Activated CD8-positive, alpha-beta memory T cell treated with anti-CD3 and anti-CD28 coated beads, Interleukin-2, amount 50 U/mL, for 48 hours (primary cell): Measurements from ENCODE around the gene ARNT2.
A peak's percentile ranks its signal among the peaks of the same experiment; 100 is the strongest.

ENCODE experiments used
- DNase-seq: peaks from one replicate; pipeline ENCODE4 v3.0.0-alpha.2; 2020

Gene ARNT2

DNA sequence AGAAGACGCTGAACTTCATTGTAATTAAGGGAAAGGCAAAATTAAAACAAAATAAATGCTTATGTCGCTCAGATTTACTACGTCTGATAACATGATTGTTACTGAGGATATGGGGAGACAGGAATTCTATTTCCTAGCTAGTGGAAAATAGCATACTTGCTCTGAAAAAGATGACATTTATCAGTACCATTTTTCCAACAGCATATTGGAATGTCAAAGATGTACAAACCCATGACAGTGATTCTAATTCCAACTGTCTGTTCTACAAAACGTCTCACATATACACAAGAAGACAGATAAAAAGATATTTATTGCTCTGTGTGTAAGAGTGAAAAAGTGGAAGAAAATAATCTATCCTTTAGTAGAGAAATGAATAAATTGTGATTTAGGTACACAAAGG lies 197.1 kb downstream of the ARNT2 start:
- DNase-seq: no peak

DNA sequence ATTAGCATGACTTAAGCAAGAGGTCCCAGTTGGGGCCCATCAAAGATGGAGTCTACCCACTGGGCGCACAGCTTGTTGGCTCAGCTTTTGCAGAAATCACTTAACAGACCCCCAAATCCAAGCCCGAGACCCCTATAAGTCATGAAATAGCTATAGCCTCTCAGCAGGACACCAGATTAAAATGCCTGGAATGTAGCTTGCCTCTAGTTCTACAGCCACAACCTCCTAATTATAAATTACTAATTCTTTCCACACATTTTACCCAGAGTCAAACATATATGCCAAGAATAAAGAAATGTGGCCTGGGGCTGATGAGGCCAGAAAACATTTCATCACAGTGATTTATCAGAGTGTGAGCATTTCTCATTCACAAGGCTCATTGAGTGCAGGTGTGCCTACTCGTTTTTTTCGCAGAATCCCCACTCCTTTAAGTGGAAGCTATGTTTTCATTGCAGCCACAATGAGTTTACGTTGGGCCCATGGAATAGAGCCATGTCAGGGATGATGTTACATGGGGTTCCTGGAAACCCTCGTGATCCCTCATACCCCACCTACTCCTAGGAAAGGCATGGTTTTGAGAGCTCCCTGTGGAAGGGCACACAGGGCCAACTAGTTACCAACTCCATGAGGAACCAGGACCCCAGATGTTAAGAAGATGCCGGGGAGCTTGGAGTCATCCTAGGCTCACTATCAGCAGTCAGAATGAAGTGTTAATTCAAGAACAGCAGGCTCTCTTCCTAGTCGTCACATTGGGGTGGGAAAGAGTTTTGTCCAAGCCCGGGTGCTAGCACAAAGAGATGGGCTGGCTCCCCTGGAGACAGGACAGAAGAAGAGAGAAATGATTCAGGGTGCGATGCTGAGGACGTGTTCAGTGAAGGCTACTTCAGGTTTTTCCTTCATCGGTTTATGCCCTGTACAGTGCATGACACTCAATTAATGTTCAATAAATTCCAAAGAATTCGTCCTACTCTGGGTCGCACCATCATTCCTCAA lies 200.7 kb downstream of the ARNT2 start:
- DNase-seq: no peak

DNA sequence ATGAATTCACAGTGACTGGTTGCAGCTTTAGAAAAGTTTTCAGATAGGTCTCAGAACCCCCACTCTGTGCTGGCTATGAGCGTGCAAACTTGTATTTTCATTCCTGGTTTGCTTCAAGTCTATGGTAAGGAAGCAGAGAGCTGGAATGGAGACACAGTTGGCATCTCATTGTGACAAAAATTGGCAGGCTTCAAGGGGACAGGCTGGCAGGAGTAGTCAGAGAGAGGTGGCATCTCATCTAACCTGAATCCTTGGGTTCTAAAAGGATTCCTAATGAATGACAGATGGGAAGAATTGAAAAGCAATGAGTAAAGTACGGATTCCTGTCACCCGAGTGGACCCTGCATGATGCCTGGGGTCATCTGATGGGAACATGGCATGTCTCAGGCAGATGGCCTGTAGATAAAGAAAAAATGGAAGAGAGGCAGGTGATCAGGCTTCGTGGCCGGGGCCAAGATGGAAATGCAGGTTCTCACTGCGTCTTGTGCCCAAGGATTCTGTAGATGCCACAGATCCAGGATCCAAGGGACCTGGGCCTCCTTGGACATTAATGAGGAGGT lies 201.5 kb downstream of the ARNT2 start:
- DNase-seq: no peak

DNA sequence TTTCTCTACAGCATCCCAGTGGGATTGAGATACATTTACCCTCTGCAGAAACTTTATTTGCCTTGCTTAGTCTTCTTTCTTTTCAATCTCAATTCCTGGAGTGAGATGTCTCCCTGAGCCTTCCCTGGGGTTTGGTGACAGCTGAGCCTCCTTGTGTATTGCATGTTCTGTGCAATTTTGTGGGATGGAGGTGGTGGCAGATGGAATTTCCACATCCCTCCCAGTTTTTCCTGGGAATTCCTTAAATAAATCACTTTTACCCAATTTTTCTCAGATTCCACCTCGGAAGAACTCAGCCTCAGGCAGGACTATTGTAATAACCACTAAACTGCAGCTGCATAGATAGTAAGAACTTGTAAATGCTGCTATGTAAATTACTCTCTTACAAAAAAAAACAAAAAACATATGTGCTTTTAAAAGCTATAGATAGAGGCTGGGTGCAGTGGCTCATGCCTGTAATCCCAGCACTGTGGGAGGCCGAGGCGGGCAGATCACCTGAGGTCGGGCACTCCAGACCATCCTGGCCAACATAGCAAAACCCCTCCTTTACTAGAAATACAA lies 202.4 kb downstream of the ARNT2 start:
- no peak for DNase-seq

DNA sequence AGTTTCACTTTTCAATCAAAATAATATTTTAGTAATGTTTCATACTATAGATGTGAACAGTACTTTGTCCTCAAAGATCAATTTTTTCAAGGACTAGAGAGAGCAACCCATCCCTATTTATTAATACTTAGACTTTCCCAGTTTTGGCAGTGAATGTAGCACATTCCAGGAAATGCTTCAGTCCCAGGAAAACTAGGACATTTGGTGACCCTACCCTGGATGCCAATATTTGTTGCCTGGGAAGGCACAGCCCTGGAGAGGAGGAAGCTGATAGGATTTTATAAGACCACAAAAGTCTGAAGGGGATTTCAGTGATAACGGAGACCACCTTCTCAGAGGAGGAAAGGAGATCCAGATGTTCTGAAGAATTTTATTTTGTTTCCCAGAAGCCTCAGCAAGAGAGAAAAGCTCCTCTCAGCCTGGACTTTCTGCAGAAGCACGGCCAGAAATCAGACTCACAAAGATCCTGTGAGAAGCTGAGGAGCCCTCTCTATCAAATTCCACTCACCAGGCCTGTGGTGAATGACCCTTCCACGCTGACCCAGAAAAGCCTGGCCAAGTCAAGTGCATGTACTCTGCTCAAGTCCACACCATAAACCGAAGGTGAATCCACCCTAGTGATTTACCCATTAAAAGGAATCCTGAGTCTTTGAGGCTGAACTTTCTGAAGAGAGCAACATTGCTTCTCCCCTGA lies 203.3 kb downstream of the ARNT2 start:
- no peak for DNase-seq

DNA sequence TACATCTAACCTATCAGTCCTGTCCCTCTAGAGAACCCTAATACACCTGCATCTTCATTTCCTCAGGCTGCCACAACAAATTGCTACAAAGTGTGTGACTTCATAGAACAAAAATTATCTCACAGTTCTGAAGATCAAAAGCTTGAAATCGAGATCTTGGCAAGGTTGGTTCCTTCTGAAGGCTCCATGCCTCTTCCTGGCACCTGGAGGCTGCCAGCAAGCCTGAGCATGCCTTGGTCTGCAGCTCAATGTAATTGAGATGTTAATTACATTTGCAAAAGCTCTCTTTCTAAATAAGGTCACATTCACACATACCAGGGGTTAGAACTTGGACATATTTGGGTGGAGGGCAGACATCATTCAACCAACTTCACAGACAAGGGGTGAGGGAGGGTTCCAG lies 204.5 kb downstream of the ARNT2 start:
- DNase-seq: no peak

DNA sequence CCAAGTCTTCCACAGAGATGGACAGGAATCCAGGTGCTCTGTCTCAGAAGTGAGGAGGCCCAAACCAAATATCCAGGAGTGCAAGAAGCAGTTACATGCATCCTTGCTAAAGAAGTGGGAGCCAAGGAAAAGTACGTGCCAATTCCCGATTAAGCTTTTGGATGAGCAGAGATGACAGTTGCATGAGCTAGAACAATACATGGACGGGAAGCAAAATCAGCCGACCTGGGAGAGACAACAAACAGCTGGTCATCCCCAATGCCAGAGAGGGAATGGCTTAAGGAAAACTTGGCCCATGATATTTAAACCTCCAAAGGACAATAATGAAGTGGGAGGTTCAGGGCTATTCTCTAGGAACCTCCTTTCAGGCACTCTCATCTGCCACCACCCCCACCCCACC lies 204.9 kb downstream of the ARNT2 start:
- DNase-seq: no peak

DNA sequence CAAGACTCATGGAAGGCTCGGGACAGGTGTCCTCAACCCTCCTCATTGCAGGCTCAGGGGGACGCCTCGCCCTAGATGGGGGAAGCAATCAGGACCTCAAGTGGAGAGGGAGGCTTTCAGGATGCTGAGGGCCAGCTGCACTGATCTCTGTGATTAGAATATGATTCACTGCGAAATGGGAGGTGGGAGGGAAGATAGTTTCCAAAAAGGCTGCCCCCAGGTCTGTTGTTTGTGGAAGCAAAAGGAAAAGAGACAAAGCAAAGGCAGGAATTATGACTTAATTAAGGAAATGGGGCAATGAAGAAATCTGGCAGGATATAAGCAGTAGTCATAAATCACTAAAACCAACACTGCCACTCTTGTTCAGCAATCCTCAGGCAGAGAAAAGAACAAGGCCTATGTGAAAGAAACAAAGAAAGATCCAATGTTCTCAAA lies 205.3 kb downstream of the ARNT2 start:
- no peak for DNase-seq

DNA sequence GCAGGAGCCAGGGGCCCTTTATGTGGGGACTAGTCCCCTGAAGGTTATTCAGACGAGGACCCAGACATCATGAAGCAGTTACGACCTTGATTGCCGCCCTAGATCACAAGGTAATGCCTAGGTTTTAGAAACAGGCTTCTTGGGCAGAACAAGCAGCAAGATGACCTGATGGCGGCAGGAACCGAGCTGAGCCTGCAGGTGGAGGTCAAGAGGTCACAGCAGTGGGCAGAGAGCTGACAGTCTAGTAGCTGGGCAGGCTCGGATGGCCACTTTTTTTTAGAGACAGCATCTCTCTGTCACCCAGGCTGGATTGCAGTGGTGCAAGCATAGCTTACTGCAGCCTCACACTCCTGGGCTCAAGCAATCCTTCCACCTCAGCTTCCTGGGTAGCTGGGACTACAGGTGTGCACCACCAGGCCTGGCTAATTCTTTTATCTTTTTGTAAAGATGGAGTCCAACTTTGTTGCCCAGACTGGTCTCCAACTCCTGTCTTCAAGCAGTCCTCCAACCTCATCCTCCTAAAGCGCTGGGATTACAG lies 207.4 kb downstream of the ARNT2 start:
- peak; percentile 22 for DNase-seq

DNA sequence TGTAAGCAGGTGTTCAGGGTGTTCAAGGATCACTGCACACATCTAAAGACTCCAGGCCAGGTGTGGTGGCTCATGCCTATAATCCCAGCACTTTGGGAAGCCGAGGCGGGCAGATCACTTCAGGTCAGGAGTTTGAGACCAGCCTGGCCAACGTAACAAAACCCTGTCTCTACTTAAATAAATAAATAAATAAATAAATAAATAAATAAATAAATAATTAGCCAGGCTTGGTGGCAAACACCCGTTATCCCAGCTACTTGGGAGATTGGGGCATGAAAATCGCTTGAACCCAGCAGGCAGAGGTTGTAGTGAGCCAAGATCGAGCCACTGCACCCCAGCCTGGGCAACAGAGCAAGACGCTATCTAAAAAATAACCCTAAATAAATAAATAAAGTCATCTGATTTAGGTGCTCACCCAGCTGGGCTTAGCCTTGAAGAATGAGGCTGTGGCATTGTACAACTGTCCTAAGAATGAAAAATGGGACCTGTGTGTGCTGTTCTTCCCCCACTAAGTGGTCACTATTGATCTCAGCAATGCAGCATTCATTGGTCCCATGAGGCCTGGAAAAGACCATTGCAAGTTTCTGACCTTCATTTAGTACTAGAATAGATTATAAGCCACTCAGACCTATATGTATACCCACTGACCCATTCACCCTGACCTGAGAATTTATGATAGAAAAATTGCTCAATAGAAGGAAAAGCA lies 208.1 kb downstream of the ARNT2 start:
- no peak for DNase-seq

DNA sequence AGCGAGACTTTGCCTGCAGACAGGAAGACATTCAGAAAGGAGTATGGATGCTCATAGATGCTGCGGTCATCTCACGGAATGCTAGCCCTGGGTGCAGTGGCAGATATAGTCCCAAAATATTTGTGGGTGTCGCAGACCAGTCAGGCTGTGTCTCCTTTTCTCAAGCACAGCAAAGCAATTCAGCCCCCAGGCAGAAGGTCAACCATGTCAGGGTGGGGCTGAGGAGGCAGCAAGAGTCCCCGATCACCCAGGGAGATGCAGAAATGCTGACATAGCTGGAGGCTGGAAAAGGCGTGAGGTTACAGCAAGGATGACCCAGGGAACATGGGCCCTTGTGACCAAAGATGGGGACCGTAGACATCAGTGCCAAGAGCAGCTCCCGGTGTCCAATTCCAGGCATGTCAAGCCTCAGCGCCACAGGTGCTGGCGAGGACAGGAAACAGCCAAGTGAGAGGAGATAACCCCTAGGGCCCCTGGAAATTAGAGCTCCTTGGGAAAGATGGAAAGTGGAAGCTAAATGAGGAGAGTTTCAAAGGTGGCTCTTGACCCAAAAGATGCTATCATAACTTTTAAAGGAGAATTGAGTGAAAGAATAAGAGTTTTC lies 209.7 kb downstream of the ARNT2 start:
- no peak for DNase-seq

DNA sequence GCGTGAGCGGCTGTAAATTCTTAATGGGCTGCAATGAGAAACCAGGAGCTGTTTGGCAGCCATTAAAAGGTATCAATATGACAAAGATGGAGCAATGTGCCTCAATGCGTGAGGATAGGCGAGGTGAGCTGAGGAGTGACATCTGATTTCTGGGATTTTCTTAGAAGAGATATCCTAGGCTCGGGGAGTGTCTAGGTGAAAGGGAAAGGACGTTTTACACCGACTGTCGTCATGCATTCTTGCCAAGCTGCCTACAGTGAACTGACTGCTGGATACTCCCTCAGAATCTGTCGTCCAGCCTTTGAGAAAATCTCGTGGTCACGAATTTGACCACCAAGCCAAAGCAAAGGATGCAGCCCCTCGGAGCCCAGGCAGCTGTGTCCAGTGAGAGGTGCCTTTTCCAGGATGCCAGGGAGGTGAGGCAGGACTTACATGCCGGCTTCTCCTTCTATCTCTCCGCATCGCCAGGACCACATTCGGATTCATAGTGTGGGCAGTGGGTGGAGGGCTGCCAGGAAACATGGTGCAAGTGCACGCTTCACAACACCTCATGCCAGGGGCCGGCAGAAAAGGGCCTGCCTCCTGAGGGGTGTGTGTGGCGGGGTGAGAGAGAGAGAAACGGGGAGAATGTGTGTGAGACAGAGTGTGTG lies 210.7 kb downstream of the ARNT2 start:
- no peak for DNase-seq

DNA sequence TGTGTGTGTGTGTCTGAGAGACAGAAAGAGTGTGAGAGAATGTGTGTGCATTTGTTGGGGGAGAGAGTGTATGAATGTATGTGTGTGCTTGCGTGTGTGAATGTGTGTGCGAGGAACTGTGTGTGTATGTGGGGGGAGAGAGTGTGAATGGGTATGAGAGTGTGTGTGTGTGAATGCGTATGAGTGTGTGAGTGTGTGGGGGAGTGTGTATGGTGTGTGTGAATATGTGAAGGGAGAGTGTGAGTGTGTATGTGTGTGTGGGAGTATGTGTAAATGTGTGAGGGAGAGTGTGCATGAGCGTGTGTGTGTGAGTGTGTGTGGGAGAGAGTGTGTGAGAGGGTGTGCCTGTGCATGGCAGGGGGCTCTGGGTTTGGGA lies 211.2 kb downstream of the ARNT2 start:
- no peak for DNase-seq

DNA sequence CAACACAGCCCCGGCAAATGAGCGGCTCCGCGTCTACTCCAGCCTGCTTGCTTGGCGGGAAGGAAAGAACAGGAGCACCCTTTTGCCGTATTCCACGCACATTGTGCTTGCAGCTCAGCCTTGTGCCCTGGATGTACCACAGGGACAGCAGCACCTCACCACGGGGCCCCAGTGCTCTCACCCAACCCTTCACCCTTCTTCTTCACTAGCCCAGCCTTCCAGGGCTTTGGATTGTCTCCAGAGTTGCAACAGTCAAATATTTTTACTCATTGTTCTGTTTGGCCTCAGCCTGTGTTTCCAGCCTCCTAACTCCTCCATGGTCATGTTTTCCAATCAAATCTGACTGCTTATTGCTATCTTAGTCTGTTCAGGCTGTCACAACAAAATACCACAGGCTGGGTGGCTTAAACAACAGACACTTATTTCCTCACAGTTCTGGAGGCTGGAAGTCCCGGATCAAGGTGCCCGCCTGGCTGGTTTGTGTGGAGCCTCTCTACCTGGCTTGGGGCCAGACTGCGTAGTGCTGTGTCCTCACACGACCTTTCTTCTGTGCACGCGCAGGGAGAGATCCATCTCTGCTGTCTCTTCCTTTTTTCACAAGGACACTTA lies 211.7 kb downstream of the ARNT2 start:
- DNase-seq: no peak

DNA sequence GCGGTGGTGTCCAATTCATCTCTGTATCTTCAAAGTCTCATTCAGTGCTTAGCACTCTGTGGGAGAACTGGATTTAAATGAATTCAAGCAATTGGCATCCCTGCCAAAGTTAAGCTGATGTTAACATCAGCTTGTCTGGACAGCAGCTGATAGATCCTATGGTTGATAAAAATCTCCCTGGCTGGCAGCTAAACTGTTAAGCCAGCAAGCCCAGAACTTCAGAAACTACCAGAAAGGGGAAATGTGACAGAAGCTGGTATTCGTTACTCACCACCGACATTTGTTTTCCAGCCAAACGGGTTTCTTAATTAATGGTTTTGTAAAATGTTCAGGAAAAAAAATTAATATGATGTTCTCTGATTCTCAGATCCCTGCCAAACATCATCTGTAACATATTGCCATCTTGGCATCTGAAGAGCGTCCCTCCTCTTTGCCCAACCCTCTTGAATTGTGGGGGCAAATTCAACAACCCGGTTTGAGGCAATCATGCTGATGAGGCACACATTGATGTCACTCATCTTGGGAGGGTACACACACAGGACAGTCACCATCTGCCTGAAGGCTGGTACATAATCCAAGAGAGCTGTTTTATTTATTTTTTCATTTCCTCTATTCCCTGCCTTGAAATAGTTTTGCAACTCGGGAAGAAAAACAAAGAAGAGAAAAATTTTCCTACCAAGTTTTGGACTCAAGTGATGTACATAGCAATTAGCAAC lies 214.7 kb downstream of the ARNT2 start:
- DNase-seq: no peak

DNA sequence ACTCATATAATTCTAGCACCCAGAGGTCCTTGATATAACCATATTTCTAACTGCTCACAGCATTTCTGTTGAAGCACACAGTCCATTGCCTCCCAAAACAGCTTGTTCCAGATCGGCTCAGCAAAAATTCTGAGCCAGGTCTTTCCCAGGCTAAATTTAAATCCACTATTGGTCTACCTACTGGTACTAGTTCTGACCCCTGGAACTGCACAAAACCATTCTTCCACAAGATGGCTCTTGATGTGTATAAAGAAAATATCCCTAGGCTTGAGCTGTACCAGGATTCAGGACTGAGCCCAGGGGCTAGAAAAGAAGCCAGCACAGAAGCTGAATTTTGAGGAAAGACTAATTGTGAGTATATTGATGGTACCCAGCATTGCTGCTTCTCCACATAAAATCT lies 215.5 kb downstream of the ARNT2 start:
- DNase-seq: no peak

DNA sequence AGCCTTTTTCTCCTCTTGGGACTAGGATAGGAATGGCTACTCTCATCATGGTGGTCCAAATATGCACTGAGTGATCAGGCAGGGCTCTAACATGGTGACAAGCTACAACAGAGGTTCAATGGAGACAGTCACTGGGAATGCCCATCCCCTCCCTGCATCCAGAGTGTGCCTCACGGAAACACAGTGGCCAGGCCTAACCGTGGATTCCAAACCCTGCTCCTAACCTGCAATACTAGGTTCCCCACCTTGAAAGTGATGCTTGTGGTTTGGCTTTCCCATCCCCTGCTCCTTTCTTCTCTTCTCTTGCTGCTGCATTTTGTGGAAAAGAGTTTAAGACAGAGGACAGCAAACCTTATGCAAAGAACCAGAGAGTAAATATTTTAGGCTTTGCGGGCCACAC lies 216.0 kb downstream of the ARNT2 start:
- no peak for DNase-seq

DNA sequence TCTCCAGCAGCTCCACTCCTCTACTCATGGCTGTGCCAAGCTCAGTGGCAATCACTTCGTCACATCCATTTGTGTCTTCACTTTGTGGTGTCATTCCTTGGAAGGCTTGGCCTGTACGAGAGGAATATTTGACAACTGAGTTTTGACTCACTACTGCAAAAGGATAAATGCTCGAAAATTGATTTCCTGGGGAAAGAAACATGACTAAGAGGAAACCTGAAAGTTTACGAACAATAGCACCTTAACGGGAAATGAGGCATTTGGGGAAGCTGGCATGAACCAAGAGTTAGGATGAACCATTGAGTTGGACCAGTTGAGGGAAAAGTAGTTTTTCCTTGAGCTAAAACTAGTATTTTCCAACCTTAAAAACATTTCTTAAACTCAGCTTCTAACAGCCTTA lies 216.7 kb downstream of the ARNT2 start:
- DNase-seq: no peak

DNA sequence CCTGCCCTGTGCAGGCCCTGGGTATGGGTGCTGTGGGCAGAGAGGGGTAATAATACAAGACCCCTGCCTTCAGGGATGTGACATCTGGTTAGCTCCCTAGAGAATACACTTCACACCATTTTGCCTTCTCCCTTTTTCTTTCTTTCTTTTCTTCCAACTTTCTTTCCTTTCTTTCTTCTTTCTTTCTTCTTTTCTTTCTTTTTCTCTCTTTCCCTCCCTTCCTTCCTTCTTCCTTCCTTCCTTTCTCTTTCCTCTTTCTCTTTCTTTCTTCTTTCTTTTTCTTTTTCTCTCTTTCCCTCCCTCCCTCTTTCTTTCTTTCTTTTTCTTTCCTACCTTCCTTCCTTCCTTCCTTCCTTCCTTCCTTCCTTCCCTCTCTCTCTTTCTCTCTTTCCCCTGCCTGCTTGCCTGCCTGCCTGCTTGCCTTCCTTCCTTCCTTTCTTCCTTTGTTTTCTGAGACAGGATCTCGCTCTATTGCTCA lies 222.5 kb downstream of the ARNT2 start:
- no peak for DNase-seq

DNA sequence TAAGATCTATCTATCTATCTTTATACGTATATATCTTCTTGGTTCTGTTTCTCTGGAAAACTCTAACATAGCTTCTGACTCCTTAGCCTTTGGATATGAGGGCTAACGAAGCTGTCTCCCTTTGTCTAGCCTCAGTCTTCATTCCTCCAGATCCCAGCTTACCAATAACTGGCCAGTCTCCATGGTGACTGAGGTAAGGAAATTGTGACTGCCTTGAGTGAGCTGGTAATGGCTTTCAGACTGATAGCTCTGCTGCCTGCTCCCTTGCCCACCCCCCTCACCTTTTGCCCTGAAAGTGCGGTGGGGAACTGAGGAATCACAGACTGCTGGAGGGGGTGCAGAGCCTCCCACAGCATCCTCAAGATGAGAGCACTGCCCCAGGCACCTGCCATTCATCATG lies 225.2 kb downstream of the ARNT2 start:
- no peak for DNase-seq
